Peyer's patch (tissue), 4 donors: ENCODE measurements around the gene EXTL1. TPM values are rescaled to one million over a fixed set of nuclear protein-coding genes. Genes with fewer than 3 reads are reported as not detected.

ENCODE experiments used
- DNase-seq, 3 donors: peaks; one replicate each; pipeline ENCODE4 v3.0.0-alpha.2; 2017 to 2019
- H3K27ac ChIP-seq, 4 donors: fragments of 200-600 bp; sonication (generic); one replicate each; pipeline ENCODE4 v1.5.1; 2016 to 2019
- H3K27me3 ChIP-seq, 2 donors: fragments of 200-600 bp; sonication (generic); one replicate each; pipeline ENCODE4 v1.5.1; 2019
- H3K36me3 ChIP-seq, 3 donors: fragments of 200-600 bp; sonication (generic); one replicate each; pipeline ENCODE4 v1.5.1; 2016 to 2019
- H3K4me1 ChIP-seq, 4 donors: fragments of 200-600 bp; sonication (generic); one replicate each; pipeline ENCODE4 v1.5.1; 2016 to 2019
- H3K4me3 ChIP-seq, 4 donors: fragments of 200-600 bp; sonication (generic); 1 replicate in 3 of 4; 2 replicates in 1 of 4; pipeline ENCODE4 v1.5.1; 2016 to 2019; ENCODE audit warnings: mild to moderate bottlenecking in 1 of 4
- H3K9me3 ChIP-seq, 4 donors: fragments of 200-600 bp; sonication (generic); one replicate each; pipeline ENCODE4 v1.5.1; 2016 to 2019; ENCODE audit warnings: mild to moderate bottlenecking in 1 of 4
- POLR2A ChIP-seq, 2 donors: fragments of 450-650 bp; IDR thresholded peaks; one replicate each; pipeline ENCODE4 v1.5.1; 2017; ENCODE audit warnings: antibody characterized with exemption in 2 of 2, mild to moderate bottlenecking in 2 of 2, moderate library complexity in 2 of 2
- total RNA-seq, 4 donors: library from RNA; depleted of rRNA; stranded (reverse); fragments of >200 nt; gene quantifications; one replicate each; pipeline ENCODE4 v1.1.0, GENCODE V29; 2016
- TF ChIP-seq, protein P1 (sequence below), 6 experiments: fragments of 450-650 bp in 4 of 6; fragments of 200-600 bp in 2 of 6; sonication (generic) in 1 of 6; IDR thresholded peaks; one replicate each; pipeline ENCODE4 v1.5.1; 2017 to 2019; ENCODE audit warnings: antibody characterized with exemption in 6 of 6, mild to moderate bottlenecking in 3 of 6, moderate library complexity in 1 of 6

Gene EXTL1
- total RNA-seq, 4 donors from 2014 or later = not detected

DNA sequence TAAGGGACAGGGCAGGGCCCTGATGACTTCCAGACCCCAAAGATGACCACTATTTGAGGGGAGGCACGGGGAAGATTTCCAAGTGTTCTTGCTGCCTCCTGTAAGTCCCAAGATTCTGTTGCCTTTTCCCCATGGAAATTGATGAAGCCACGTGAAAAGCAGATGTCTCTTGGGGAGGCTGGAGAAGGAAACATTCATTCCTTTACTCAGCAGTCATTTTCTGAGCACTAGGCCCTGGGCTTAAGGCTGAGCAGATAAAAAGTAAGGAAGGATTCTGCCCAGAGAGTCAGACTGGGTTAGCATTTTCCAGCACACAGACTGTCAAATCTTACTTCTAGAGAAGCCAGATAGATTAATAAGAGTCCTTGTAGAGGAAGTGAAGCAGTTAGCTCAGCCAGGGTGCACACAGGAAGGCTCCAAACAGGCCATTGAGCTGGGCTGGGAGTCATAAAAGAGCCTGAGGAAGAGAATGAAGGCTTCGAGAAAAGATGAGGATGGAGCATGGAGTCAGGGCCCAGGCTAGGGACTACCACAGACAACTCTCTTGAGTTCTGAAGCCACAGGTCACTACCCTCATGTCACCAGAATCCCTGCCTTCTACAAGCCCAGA, 10.1 kb downstream of the EXTL1 start:
- Histone ChIP-seq H3K36me3 (no peaks in the 10 kb centered on the region), H3K4me3 (no peak overlapping the region), H3K4me1 (peaks cover 0 to 15% (median 6%) of the 10 kb centered on the region in 4 donors), H3K9me3 (no peaks in the 10 kb centered on the region), H3K27me3 (no peaks in the 10 kb centered on the region), H3K27ac (no peak overlapping the region)
- no peak for TF ChIP-seq POLR2A (IDR thresholded peaks at IDR 0.05)
- TF ChIP-seq, protein P1, sequence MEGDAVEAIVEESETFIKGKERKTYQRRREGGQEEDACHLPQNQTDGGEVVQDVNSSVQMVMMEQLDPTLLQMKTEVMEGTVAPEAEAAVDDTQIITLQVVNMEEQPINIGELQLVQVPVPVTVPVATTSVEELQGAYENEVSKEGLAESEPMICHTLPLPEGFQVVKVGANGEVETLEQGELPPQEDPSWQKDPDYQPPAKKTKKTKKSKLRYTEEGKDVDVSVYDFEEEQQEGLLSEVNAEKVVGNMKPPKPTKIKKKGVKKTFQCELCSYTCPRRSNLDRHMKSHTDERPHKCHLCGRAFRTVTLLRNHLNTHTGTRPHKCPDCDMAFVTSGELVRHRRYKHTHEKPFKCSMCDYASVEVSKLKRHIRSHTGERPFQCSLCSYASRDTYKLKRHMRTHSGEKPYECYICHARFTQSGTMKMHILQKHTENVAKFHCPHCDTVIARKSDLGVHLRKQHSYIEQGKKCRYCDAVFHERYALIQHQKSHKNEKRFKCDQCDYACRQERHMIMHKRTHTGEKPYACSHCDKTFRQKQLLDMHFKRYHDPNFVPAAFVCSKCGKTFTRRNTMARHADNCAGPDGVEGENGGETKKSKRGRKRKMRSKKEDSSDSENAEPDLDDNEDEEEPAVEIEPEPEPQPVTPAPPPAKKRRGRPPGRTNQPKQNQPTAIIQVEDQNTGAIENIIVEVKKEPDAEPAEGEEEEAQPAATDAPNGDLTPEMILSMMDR (IDR thresholded peaks at IDR 0.05) = no peak
- no peak for DNase-seq

DNA sequence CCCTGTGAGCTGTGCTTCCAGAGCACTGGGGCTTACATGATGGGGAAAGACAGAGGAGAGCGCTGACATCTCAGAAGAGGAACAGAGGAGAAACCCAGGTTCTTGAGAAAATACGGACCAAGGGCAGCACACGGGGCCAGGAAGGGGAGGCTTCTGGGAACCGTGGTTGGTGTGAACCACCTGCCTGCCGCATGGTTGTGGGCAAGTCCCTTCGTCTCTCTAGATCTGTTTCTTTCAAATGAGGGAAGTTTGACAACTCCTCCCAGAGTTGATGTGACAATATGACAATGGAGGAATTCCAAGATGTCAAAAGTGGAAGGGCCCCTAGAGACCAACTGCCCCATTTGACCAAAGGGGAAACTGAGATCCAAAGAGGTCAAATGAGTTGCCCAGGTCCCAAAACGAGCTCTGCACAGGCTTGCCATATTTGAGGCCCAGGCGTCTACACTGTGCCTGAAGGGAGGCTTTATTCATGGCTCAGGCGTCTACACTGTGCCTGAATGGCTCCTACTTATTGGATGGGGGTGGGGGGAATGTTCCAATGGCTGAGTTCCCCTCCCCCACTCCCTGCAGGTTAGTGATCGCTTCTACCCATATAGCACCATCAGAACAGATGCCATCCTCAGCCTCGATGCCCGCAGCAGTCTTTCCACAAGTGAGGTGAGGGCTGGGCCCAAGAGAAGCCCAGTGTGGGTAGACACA, 11.2 kb downstream of the EXTL1 start:
- no peak for TF ChIP-seq POLR2A (IDR thresholded peaks at IDR 0.05)
- TF ChIP-seq, protein P1 (IDR thresholded peaks at IDR 0.05) = no peak
- no peaks in the 10 kb centered on the region for H3K27me3 ChIP-seq
- H3K27ac ChIP-seq = no peak overlapping the region
- H3K4me3 ChIP-seq = no peak overlapping the region
- DNase-seq = no peak
- H3K4me1 ChIP-seq = peaks cover 0 to 16% (median 6%) of the 10 kb centered on the region in 4 donors
- H3K36me3 ChIP-seq = no peaks in the 10 kb centered on the region
- no peaks in the 10 kb centered on the region for H3K9me3 ChIP-seq

DNA sequence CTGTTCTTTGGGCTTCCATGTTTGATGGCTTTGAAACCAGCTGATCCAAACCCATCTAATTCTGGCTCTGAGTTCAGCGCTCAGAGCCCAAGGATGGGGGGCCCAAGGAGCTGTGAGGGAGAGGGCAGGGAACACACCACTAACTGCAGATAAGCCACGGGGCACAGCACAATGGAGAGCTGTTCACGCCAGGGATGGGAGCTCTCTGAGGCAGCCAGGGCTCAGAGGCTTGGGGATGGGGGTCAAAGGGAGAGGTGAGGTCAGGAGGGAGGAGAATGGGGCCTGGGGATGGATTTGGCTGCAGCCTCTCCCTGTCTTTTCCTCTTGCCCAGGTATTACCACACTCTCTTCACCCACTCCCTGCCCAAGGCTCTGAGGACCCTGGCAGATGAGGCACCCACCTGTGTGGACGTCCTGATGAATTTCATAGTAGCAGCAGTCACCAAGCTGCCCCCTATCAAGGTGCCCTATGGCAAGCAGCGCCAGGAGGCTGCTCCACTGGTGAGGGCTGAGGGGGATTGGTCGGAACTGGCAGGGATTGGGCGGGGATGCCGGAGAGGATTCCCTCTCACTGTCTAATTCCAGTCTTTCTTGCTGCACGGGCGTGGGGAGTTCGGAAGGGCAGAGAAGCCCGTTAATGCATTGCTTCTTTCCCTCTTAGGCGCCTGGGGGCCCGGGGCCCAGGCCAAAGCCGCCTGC, 13.1 kb downstream of the EXTL1 start:
- Histone ChIP-seq H3K27me3 (no peaks in the 10 kb centered on the region), H3K36me3 (no peaks in the 10 kb centered on the region), H3K27ac (peak overlapping the region in 3 of 4 donors; percentile 73 to 85 (median 82)), H3K9me3 (no peaks in the 10 kb centered on the region), H3K4me1 (peaks cover 0 to 16% (median 6%) of the 10 kb centered on the region in 4 donors), H3K4me3 (peak overlapping the region; percentile 61 to 93 (median 70))
- no peak for DNase-seq
- TF ChIP-seq POLR2A (IDR thresholded peaks at IDR 0.05) = no peak
- TF ChIP-seq, protein P1 (IDR thresholded peaks at IDR 0.05) = no peak

DNA sequence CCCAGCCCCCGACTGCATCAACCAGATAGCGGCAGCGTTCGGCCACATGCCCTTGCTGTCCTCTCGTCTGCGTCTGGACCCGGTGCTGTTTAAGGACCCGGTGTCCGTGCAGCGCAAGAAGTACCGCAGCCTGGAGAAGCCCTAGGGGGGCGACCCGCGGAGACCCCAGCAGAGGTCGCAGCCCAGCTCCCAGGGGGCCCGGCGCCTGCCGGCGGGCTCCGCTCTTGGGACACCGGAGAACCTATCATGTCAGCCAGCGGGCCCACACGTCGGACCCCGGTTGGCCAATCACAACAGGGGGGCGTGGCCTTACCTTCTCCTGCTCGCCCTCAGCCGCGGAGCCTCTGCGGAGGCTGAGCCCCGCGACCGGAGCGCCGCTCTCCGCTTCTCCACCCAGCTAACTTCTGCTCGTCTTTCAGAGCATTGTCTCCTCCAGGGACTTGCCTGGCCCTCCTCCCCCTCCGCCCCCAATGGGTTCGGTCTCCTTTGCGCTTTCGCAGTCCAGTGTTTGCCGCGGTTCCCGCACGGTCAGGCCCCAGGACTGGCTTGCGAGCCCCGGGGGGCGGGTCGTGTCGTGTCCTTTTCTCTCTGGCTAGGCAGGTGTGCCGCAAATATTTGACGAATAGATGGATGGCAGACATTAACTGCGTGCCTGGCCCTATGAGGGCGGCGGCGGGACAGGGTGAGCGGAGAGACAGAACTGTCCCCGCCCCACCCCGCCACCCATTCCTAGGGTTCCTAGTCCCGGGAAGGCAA, 13.8 kb downstream of the EXTL1 start:
- peak overlapping the region; percentile 61 to 93 (median 70) for H3K4me3 ChIP-seq
- H3K9me3 ChIP-seq = no peaks in the 10 kb centered on the region
- no peaks in the 10 kb centered on the region for H3K36me3 ChIP-seq
- H3K27me3 ChIP-seq = no peaks in the 10 kb centered on the region
- TF ChIP-seq, protein P1 (IDR thresholded peaks at IDR 0.05) = no peak
- peak; percentile 31 to 65 for TF ChIP-seq POLR2A (IDR thresholded peaks at IDR 0.05)
- peak; percentile 95 to 98 (median 98) for DNase-seq
- H3K4me1 ChIP-seq = peaks cover 0 to 16% (median 6%) of the 10 kb centered on the region in 4 donors
- peak overlapping the region; percentile 63 to 85 (median 78) for H3K27ac ChIP-seq
